Panc1 (cell line): ENCODE data around the gene MFAP4. TPM values are rescaled to one million over a fixed set of nuclear protein-coding genes. Genes with fewer than 3 reads are reported as not detected.

ENCODE experiments used
- ATAC-seq: fragments of 200-7000 bp; cut with Tn5 transposase; 2 replicates; pipeline ENCODE4 v1.9.1; 2020; ENCODE audit warnings: mild to moderate bottlenecking, moderate library complexity
- BruUV-seq: library from RNA; stranded (reverse); fragments of 400-500 nt; replicated peaks from 2 replicates; lab custom pipeline; 2021; lab: Mats Ljungman, UMichigan
- CTCF ChIA-PET: fragments of 300-600 bp; sonication (Branson Sonifier 250); formaldehyde crosslinking; loops from one replicate; lab custom pipeline; 2022; ENCODE audit warnings: antibody characterized with exemption; lab: Charles Lee
- POLR2A ChIA-PET: fragments of 300-600 bp; sonication (Branson Sonifier 250); formaldehyde crosslinking; loops from one replicate; lab custom pipeline; 2022; ENCODE audit warnings: antibody characterized with exemption; lab: Charles Lee
- DNase-seq: peaks from one replicate; pipeline ENCODE4 v3.0.0-alpha.2; 2010; ENCODE audit warnings: low read depth, low spot score
- H3K27ac ChIP-seq: 2 replicates; pipeline ENCODE4 v1.5.1; 2011; ENCODE audit warnings: mild to moderate bottlenecking, low read length, inconsistent platforms
- H3K27me3 ChIP-seq: fragments of 200-500 bp; sonication (Bioruptor generic); 2 replicates; pipeline ENCODE4 v1.6.0; 2014; ENCODE audit warnings: low read length, inconsistent platforms; ENCODE audit not compliant: control insufficient read depth, insufficient read depth
- H3K36me3 ChIP-seq: fragments of 200-500 bp; sonication (Bioruptor generic); 2 replicates; pipeline ENCODE4 v1.5.1; 2014; ENCODE audit warnings: inconsistent platforms, mild to moderate bottlenecking, low read length, moderate library complexity; ENCODE audit not compliant: control insufficient read depth, insufficient read depth
- H3K4me1 ChIP-seq: 2 replicates; pipeline ENCODE4 v1.5.1; 2011; ENCODE audit warnings: inconsistent platforms, mild to moderate bottlenecking, low read length, moderate library complexity; ENCODE audit not compliant: control insufficient read depth, insufficient read depth
- H3K4me3 ChIP-seq, 2 experiments: 2 replicates each; pipeline ENCODE4 v1.5.1; 2011 to 2012; ENCODE audit warnings: low read depth in 2 of 2, low read length in 2 of 2, mild to moderate bottlenecking in 2 of 2, inconsistent platforms in 1 of 2, moderate library complexity in 1 of 2
- H3K9me3 ChIP-seq: fragments of 200-500 bp; sonication (Bioruptor generic); 2 replicates; pipeline ENCODE4 v1.5.1; 2014; ENCODE audit warnings: low read depth, mild to moderate bottlenecking, inconsistent platforms, low read length, moderate library complexity; ENCODE audit not compliant: control insufficient read depth, insufficient read depth
- POLR2AphosphoS5 ChIP-seq: IDR thresholded peaks from 2 replicates; pipeline ENCODE4 v1.6.1; 2012; ENCODE audit warnings: mild to moderate bottlenecking, low read depth, low read length, moderate library complexity
- SIN3A ChIP-seq: IDR thresholded peaks from 2 replicates; pipeline ENCODE4 v1.6.1; 2012; ENCODE audit warnings: low read depth, mild to moderate bottlenecking, low read length, moderate library complexity, borderline replicate concordance; ENCODE audit not compliant: insufficient read depth
- TCF7L2 ChIP-seq: IDR thresholded peaks from 2 replicates; pipeline ENCODE4 v1.6.1; 2011; ENCODE audit warnings: mild to moderate bottlenecking, low read depth, low read length, inconsistent platforms
- in situ Hi-C: cut with HindIII; loops from 2 replicates; pipeline ENCODE4 v1.10.0; 2016; ENCODE audit warnings: low sequenced_read_pairs, low pct_unique_long_range_greater_than_20kb
- intact Hi-C: fragments of 100-400 bp; cut with micrococcal nuclease; formaldehyde crosslinking; loops from one replicate; pipeline ENCODE4 v1.10.0; 2022; ENCODE audit not compliant: unreplicated experiment
- total RNA-seq: library from RNA; stranded (reverse); gene quantifications from one replicate; pipeline ENCODE4 v1.2.1, GENCODE V29; 2021; ENCODE audit not compliant: unreplicated experiment
- TF ChIP-seq, protein P1 (sequence below): fragments of 450-650 bp; IDR thresholded peaks from 2 replicates; pipeline ENCODE4 v1.5.1; 2017; ENCODE audit warnings: mild to moderate bottlenecking
- TF ChIP-seq, protein P2 (sequence below), 2 experiments: IDR thresholded peaks; 2 replicates each; pipeline ENCODE4 v1.6.1; 2011 to 2012; ENCODE audit warnings: low read depth in 2 of 2, control low read depth in 1 of 2, low read length in 1 of 2, mild to moderate bottlenecking in 1 of 2, moderate library complexity in 1 of 2; ENCODE audit not compliant: insufficient read depth in 1 of 2

MFAP4 gene
- total RNA-seq, 1 experiment from 2014 or later: 0.92 TPM

DNA sequence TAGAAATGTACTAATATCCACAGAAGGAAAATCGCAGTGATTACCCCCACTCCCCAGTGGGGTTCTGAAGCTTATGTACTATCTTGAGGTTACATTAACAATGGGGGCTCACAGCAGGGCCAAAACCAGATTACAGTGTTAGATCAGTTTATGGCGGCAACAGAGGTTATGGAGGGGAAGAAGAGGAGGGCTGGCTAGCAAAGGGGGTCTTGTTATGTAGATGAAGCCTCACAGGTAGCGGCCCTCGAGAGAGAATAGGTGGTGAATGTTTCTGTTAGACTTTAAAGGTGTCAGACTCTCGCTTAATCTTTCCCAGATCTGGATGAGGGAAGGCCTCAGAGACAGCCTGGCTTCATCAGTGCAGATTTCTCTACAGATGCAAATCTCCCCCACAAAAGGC, 46.3 kb upstream of the MFAP4 start:
- H3K27ac ChIP-seq: no peak overlapping the region
- DNase-seq: no peak
- BruUV-seq: no TSS peak
- H3K9me3 ChIP-seq: no peaks in the 10 kb centered on the region
- in situ Hi-C loops (no loop called here), intact Hi-C loops (no loop called here)
- no peaks in the 10 kb centered on the region for H3K27me3 ChIP-seq
- TF ChIP-seq, protein P1, sequence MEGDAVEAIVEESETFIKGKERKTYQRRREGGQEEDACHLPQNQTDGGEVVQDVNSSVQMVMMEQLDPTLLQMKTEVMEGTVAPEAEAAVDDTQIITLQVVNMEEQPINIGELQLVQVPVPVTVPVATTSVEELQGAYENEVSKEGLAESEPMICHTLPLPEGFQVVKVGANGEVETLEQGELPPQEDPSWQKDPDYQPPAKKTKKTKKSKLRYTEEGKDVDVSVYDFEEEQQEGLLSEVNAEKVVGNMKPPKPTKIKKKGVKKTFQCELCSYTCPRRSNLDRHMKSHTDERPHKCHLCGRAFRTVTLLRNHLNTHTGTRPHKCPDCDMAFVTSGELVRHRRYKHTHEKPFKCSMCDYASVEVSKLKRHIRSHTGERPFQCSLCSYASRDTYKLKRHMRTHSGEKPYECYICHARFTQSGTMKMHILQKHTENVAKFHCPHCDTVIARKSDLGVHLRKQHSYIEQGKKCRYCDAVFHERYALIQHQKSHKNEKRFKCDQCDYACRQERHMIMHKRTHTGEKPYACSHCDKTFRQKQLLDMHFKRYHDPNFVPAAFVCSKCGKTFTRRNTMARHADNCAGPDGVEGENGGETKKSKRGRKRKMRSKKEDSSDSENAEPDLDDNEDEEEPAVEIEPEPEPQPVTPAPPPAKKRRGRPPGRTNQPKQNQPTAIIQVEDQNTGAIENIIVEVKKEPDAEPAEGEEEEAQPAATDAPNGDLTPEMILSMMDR: no peak
- TF ChIP-seq POLR2AphosphoS5 (no peak), SIN3A (no peak)
- TF ChIP-seq, protein P2, sequence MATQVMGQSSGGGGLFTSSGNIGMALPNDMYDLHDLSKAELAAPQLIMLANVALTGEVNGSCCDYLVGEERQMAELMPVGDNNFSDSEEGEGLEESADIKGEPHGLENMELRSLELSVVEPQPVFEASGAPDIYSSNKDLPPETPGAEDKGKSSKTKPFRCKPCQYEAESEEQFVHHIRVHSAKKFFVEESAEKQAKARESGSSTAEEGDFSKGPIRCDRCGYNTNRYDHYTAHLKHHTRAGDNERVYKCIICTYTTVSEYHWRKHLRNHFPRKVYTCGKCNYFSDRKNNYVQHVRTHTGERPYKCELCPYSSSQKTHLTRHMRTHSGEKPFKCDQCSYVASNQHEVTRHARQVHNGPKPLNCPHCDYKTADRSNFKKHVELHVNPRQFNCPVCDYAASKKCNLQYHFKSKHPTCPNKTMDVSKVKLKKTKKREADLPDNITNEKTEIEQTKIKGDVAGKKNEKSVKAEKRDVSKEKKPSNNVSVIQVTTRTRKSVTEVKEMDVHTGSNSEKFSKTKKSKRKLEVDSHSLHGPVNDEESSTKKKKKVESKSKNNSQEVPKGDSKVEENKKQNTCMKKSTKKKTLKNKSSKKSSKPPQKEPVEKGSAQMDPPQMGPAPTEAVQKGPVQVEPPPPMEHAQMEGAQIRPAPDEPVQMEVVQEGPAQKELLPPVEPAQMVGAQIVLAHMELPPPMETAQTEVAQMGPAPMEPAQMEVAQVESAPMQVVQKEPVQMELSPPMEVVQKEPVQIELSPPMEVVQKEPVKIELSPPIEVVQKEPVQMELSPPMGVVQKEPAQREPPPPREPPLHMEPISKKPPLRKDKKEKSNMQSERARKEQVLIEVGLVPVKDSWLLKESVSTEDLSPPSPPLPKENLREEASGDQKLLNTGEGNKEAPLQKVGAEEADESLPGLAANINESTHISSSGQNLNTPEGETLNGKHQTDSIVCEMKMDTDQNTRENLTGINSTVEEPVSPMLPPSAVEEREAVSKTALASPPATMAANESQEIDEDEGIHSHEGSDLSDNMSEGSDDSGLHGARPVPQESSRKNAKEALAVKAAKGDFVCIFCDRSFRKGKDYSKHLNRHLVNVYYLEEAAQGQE (IDR thresholded peaks at IDR 0.05; ENCODE audit: insufficient read depth in 1 of 2, low read depth in 2 of 2, low read length in 1 of 2): no peak
- ChIA-PET POLR2A (no interaction called here), CTCF (no interaction called here)
- ATAC-seq: no peak
- no peaks in the 10 kb centered on the region for H3K36me3 ChIP-seq
- no peak overlapping the region for H3K4me3 ChIP-seq
- no peaks in the 10 kb centered on the region for H3K4me1 ChIP-seq

DNA sequence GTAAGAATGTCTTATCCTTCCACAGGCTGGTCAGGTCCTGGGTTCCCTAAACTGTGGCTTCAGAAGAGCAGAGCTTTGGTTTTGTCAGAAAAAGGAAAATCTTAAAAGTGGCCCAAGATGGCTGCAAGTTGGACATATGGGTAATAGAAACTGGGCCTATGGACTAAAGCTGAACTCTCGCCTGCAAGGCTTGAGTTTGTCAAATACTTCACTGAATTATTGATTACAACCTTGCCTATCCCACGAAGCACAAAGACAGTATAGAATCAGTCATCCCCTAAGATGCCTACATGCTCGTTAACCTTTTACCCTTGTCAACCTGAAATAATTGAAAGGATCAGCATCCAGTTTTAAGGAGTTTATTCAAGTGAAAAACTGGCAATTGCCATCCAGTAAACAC, 44.7 kb upstream of the MFAP4 start:
- ATAC-seq (no peak), DNase-seq (no peak)
- H3K27ac ChIP-seq: no peak overlapping the region
- no peaks in the 10 kb centered on the region for H3K4me1 ChIP-seq
- no peak overlapping the region for H3K4me3 ChIP-seq
- no peaks in the 10 kb centered on the region for H3K9me3 ChIP-seq
- ChIA-PET POLR2A (no interaction called here), CTCF (no interaction called here)
- no peak for TF ChIP-seq POLR2AphosphoS5
- TF ChIP-seq TCF7L2: no peak
- no peak for TF ChIP-seq SIN3A
- TF ChIP-seq, protein P2 (IDR thresholded peaks at IDR 0.05; ENCODE audit: insufficient read depth in 1 of 2, low read depth in 2 of 2, low read length in 1 of 2): no peak
- TF ChIP-seq, protein P1: no peak
- intact Hi-C loops (no loop called here), in situ Hi-C loops (no loop called here)
- no peaks in the 10 kb centered on the region for H3K36me3 ChIP-seq
- no TSS peak for BruUV-seq
- H3K27me3 ChIP-seq: no peaks in the 10 kb centered on the region
